SIG-M5 treated with dmso at 0.1 percent for 504 hours (cell line): ENCODE measurements around the gene TMTC2.

Source experiments
- DNase-seq: peaks from one replicate; lab custom pipeline; 2025; ENCODE audit not compliant: unreplicated experiment; lab: John Stamatoyannopoulos, UW

TMTC2 gene

DNA sequence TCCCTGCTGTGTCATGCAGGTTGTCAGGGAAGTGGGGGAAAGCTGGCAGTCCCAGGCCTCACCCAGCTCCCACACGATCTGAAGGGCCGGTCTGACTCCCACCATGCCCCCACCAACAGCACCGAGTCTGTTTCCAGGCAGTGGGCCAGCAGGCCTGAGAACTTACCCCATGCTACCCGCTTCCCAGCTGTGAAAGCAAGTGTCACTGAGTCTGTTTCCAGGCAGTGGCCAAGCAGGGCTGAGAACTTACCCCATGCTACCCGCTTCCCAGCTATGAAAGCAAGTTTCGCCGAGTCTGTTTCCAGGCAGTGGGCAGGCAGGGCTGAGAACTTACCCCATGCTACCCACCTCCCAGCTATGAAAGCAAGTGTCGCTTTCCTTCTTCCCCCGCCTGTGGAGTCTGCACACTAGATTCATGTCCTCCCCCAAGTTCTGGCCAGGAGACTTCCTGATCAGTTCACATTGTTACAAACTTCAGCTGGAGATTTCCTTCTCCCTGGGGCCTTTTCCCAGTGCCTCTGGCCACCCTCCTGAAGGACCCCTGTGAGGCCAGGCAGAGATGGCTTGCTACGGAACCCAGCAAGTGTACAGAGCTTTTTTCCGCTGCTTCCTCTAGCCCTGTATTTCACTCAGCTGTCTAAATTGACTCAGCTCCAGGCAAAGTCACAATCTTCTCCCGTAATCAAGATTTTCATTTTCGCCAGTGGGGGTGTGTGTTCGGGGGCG, 435.4 kb downstream of the TMTC2 start:
- no peak for DNase-seq

DNA sequence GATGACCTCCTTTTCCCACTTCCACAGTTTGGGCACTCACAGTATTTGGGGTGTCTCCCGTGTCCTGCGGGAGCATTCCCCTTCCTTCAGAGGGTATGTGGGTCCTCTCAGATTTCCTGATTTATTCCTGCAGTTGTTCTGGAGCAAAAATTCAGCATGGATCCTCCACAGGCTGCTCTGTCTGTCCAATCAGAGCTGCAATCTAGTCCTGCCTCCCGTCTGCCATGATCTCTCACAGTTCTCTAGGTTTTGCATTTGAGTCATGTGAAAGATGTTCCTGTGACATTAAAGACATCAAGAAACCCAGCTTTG, 435.9 kb downstream of the TMTC2 start:
- DNase-seq, result no peak

DNA sequence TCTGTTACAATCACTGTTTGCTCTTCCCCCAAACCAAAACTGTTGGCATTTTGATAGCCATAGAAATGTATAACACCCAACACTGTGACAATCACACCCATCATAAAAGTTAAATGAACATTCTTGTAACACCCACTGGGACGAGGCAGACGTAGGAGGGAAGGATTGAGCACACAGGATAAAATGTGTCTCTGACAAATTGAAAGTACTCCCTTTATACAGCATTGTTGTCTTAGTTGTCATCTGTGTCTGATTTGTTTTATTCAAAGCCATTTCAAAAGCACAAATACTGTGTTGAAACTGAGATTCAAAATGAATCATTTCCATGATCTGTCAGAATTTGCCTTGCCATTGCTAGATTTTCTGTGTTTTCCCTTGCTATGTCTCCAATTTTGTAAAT, 436.3 kb downstream of the TMTC2 start:
- DNase-seq, result no peak

DNA sequence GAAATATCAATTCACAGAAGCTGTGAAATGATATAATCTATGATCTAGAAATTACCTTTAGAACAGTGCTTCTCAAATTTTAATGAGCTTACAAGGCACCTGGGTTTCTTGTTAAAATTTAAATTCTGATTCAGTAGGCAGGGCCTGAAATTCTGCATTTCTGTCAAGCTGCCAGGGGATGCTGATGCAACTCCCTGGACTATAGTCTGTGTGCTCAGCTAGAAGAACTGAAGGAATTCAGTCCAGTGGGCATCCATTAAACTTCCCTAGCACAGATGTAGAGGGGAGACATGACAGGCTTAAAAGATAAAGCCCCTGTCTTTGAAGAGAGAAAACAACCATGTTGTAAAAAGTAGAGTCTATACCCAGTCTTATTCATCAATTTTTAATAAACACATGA, 441.8 kb downstream of the TMTC2 start:
- no peak for DNase-seq

DNA sequence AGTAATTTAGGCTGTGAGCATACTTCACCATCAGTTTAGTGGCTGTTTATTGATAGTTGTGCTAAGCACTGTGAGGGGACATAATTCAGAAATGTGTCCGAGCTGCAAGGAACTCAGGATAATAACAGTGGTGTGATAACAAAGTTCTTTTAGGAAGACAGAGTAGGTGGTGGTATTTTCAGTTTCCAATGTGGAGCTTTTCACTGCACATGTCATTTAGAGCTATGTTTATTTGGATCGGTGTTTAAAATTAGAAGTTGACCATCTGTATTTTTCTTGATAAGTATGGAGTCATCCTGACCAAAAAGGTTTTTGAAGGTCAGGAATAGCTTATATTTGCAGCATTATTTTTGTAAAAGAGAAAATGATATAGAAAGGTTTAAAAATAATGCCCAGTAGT, 443.5 kb downstream of the TMTC2 start:
- DNase-seq, result no peak

DNA sequence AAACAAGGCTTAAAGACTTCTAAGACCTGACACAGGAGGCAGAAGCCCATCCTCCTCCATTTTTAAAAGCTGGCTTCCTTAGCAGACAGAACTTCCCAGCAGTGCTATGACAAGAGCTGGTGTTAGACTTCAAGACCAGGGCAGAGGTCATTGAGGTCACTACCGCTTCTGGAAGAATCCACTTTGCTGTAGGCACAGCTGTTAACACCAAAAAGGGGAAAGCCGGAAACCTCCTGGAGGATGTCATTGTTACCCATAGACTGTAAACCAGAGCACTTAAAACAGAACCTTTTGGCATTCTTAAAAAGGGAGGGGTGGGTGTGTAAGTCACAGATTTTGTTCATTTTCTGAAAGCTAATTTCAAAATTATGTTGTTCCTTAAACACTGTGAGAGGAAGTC, 445.7 kb downstream of the TMTC2 start:
- no peak for DNase-seq

DNA sequence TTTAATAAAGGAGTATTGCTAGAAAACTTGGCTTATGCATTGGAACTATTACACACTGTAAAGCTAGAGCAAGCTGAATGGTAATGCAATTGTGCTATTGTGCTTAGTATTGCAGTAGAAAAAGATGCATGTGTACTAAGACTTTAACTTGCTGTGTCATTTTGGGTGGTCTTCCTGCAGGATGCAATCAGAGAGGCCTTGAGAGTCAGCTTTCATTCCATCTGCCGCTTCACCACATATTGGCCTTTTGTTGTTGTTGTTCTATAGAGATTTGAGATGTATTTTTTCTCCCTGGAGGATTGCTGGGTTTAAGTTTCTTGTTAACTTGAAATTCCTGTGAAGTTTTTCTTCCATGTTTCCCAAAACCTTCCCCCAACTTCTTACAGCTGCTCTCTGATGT, 449.7 kb downstream of the TMTC2 start:
- no peak for DNase-seq

DNA sequence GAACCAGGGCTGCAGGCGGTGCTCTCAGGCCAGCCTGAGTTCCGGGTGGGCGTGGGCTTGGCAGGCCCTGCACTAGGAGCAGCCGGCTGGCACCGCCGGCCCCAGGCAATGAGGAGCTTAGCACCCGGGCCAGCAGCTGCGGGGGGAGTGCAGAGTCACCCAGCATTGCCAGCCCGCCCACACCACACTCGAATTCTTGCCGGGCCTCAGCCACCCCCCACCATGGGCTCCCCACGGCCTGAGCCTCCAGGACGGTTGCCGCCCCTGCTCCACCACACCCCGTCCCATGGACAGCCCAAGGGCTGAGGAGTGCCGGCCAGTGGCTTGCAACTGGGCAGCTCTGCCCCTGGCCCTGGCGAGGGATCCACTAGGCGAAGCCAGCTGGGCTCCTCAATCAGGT, 453.4 kb downstream of the TMTC2 start:
- DNase-seq, result no peak

DNA sequence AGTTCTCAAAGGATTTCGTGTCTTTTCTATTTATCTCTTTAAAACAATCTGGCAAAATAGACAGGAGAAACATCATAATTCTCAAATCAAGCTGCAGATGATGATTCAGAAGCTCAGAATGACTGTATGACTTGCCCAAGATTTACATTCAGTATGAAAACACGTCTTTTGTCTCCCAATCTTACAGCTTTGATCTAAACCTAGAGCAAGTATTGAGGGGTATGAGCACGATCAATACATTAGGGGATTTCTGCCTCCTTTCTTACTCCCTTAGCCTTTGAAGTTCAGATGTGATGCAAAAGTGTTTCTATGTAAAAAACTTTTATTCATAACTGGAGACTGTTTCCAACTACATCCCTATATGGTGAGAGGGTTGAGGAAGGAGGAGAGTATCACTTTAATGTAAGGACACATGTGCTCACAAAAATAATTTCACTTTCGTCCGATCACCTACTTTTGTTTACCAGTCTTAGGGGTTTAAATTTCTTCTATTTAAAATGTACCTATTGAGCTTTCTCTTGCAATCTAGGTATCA, 454.8 kb downstream of the TMTC2 start:
- DNase-seq, result no peak

DNA sequence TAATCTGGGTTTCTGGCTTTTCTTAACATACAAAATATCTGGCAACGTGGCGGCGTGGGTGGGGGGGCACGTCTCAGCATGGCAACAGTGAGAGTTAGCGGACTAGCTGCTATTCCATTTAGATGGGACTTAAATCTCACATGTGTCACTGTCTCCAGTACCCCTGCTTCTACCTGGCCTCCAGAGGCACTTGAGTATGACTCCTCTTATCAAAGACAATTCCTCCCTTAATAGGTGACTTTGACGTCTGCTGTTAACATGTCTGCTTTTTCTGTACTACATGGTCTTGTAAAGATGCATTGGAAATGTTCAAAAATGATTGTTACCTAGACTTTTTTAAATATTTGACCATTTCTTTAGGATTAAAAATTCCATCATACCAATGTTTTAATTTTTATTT, 456.2 kb downstream of the TMTC2 start:
- DNase-seq, result no peak

DNA sequence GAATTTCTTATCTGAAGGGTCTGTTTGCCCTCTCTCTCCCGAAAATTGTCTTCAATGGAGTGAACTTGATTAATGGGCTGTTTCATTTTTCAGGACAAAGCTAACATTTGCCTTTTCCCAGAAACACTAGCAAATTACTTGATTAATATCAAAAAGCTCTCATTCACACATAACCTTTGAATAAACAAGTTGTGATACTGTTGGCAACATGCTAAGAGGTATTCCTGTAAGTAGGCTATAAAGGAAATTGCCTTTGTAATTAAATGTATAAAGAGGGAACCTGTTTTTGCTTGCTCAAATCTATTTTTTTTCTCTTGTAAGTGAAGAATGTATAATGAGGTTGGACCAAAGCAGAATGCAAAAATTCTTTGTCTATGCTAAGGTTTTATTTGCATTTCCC, 457.2 kb downstream of the TMTC2 start:
- no peak for DNase-seq

DNA sequence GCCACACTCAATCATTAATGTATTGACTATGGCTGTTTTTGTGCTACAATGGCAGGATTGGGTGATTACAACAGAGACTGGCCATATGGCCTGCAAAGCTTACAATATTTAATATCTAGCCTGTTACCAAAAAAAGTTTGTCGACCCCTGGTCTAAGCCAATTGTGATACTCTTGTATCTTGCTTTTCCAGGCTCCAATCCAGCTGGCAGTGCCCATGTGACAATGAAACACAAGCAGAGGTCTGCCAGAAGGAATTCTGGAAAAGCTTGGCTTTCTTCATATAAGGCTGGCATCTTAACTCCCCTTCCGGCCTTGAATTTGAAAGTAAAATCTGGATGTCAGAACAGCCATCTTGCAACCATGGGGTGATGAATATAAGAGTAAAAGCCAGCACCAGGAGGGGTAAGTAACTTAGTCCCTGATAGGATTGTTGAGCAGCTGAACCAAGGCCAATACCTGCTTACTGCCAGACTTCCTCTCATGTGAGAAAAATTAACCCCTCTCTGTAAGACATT, 458.7 kb downstream of the TMTC2 start:
- DNase-seq, result no peak

DNA sequence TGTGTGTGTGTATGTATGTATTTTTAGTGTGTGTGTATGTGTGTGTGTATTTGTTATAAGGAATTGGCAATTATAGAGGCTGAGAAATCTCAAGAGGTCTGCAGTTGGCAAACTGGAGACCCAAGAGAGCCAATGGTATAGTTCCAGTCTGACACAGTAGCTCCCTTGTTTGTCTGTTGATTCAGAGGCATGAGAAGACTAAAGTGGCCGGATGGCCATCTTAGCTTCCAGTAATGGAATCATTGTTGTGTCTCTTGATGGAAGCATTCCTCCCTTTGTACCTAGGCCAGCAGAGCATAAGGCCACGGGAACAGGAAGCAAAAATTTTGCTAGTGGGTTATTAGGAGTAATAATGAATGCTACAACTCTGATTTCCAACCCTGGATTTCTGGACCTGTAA, 460.6 kb downstream of the TMTC2 start:
- no peak for DNase-seq

DNA sequence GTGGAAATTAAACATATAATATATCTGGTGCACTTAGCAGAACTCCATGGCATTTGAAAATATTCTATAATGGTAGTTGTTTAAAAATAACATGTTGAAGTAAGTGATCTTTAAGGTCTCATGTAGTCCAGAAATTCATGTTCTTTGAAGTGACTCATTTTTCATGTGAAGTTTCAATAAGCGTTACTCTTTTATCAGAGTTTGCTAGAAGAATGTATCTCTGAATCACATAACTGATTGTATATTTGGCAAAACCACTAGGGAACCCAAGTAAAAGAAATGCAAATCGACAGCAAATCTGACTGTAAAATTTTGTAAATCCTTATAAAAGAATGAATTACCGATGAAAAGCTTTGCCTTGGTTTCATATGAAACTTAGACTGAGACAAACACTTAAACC, 463.3 kb downstream of the TMTC2 start:
- DNase-seq, result no peak

DNA sequence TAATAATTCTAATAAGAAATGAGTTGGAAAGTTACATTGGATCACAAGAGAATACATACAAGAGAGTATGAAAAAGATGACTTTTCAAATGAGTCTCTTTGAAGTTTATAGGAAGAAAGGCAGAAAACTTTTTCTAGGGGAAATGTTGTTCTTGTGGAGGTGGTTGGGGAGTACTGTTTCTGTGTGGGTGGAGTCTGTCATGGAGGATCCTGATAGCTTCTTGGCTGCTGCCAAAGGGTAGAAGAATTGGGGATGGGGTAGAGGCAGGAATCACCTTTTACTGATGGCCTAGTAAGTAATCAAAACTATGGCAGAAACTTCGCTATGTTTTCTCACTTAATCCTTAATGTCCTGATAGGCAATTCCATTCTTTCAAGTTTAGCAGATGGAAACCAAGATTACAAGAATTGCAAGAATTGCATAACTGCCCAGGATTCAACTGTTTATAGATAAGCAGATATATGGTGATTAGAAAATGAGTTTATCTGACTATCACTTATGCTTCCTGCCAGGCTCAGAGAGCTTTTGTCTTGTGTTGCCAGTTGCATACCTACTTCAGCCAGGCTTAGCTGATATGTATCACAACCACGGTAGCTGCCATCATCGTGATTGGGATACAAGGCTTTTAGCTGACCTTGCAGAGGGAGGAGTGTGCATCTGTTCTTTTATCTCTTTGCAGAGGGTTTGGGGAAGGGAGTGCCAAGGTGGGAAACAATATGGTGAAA, 463.9 kb downstream of the TMTC2 start:
- DNase-seq, result no peak

DNA sequence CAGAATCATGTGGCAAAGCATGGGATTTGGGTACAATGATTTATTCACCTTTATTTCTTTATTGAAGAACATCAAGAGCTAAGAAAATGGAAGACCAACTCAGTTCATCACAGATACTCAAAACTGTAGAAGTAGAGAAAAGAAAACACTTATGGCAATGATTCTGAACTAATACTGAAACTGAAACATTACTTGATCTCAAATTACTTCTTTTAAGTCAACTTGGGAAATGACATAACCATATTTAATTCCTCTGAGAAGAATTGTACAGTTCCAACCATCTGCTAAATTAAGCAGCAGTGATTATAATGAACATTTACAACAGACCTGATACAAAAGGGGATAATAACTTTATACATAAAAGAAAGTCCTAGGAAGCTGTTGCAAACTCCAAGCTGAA, 466.5 kb downstream of the TMTC2 start:
- DNase-seq, result no peak

DNA sequence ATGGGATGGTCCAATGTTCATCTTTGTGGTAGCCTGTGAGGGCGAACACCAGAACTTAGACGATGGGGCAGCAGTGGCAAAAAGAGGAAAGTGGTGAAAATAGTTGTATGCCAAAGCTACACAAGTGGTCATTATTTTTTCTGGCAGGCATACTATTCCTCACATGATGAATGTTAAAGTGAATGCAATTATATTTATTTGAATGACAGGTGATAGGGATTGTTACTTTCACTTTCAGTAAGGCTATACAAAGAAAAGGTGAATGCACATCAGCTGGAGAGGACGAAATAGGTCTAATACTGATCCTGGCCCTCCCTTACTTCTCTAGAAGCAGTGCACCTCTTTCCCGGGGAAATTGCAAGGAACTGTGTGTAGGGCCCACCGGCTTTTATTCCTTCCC, 470.1 kb downstream of the TMTC2 start:
- DNase-seq, result no peak

DNA sequence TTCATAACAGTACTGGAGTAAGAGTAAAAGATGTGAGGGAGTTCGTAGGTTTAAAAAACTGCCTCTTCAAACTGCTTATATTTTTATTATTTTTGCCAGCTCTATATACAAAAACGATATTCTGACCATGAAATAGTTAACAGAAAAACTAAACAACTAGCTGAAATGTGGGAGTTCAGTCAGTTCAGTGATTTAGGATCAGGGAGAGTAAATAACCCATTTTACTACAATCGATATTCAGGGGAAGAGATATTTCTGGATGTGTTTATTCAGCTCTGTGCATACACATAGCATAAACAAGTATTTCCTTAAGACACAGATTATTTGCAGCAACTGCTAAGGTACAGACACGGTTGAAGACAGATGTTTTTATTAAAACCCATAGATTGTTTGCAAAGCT, 470.9 kb downstream of the TMTC2 start:
- no peak for DNase-seq

DNA sequence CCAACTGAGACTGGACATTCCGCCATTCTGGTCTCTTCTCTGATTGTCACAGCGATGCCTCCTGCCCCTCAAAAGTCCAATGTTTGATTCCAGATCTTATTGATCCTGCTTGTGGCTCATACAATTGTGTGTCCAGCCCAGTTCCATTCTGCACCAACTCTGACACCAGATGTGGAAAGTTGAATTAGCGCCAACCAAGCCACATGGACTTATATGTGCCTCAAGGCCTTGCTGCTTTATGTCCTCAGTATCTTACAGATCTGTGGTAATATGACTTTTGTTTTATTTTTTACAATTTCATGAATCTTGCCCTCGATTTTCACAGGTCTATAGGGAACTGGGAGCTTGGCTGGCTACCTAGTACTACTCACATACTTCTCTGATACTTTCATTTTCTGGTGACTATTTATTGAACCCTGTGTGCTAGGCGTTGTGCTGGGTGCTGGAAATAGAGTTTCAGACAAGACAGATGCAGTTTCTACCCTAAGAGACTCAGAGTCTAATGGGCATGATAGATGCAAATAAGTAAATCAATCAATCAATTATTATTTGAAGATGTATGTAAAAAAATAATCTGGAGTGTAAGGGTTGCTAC, 472.0 kb downstream of the TMTC2 start:
- no peak for DNase-seq

DNA sequence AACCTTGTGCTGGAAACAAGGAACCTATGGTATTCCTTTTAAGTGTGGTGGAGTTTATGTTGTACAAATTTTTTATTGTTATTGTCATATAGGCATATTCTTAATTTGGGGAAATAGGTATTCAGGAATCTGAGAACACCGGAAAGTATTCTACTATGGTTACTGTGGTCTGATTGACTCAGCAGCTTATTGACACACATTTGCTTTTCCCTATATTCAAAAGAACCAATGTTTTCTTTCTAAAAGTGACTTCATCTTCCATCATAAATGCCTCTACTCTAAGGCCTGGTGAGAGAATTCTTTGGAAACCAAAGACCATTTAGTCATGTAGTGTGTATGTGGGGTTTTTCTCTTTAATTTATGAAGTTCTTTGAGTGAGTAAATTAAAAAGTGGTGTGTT, 474.8 kb downstream of the TMTC2 start:
- DNase-seq, result no peak

DNA sequence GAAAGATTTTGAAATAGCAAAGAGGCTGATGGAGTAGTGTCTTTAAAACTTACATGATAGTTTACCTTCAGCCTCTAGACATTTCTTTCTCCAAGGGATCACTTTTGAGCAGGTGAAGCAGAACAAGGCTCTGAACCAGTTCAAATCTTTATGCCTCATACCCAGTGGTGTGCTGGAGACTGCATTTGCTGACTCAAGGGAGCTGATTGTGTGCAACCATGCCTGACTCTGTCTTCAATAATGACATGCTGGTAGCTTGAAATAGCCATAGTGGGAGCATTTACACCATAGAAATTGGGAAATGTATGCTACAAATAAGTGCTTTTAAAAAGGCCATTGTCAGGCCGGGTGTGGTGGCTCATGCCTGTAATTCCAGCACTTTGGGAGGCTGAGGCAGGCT, 482.0 kb downstream of the TMTC2 start:
- no peak for DNase-seq

DNA sequence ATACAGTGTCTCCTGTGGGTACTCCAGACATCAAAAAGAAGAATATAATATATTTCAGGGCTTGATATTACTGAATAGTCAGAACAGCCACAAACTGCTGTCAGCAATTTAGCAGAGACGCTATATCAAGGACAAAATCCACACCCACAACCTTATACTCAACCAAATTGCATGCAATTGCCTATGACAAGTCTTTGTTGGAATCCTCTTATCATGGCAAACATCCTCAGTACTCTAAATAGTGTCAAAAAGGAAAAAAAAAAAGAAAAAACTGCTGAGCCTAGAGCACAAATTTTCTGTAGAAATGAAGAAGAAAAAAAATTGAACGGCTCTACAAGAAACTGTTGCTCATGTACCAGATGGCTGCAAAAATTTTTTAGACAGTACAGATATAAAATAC, 485.7 kb downstream of the TMTC2 start:
- no peak for DNase-seq
